Measurements from ENCODE around the gene STRN. TPM values are rescaled to one million over a fixed set of nuclear protein-coding genes. Genes with fewer than 3 reads are reported as not detected.

Gene STRN
- total and polyA plus RNA-seq, 9 of the 15 experiments (the other 6 are each of a cell fraction or from before 2014, with no cell fraction given): 1.3 to 31.2 (median 20.0) TPM

DNA sequence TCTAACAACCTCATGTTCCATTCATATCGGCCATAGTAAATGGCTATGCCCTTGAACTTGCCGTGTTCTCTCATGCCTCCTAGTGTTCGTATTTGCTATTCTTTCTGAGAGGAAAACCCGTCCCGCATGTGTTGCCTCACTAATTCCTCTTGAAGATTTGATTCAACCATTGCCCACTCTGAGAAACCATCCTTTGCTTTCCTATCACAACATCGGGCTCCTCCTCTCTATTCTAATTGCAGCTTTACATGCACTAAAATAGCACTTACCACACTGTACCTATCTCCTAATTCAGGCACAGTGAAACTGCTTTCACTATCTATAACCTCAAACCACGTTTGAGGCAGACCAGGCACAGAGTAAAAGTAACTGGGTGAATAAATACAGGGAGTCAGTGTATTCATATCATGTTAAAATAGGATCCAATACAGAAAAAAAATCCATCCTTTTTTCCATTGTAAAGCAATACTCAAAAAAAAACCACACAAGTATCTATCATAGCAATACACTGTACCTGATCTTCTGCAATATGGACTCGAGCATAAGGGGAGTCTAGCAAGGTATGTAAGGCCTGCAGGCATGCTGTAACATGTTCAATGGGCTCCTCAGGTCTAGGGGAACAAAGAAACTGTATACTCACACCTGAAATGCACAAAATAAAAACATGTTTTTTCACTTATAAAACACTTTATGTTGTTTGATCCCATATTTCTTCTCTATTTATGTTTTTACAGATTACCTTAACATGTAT, 39.0 kb upstream of the STRN start (continued):
- TF ChIP-seq SREBF2 (CRISPR knock-in tag; IDR thresholded peaks at IDR 0.05) (no peak), ZNF707 (CRISPR knock-in tag; conservative IDR thresholded peaks at IDR 0.05) (no peak), TCF3 (CRISPR knock-in tag; IDR thresholded peaks at IDR 0.05) (no peak), TFAM (CRISPR knock-in tag; conservative IDR thresholded peaks at IDR 0.05) (no peak), ZNF263 (CRISPR knock-in tag; IDR thresholded peaks at IDR 0.05; ENCODE audit: borderline replicate concordance) (no peak), TOE1 (IDR thresholded peaks at IDR 0.05; ENCODE audit: borderline replicate concordance) (no peak), TOE1 (CRISPR knock-in tag; IDR thresholded peaks at IDR 0.05; ENCODE audit: borderline replicate concordance, low read depth) (no peak), CC2D1A (IDR thresholded peaks at IDR 0.05) (0 out of 2 replicates have a peak, but pooled peaks have one; percentile 21), PHF8 (IDR thresholded peaks at IDR 0.05; ENCODE audit: borderline replicate concordance, low read length) (no peak), RAD21 (CRISPR knock-in tag; conservative IDR thresholded peaks at IDR 0.05 in 1 of 2, IDR thresholded peaks at IDR 0.05 in 1 of 2) (peak; percentile 76 to 91)
- TF ChIP-seq, protein P1, sequence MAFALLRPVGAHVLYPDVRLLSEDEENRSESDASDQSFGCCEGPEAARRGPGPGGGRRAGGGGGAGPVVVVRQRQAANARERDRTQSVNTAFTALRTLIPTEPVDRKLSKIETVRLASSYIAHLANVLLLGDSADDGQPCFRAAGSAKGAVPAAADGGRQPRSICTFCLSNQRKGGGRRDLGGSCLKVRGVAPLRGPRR (CRISPR knock-in tag; IDR thresholded peaks at IDR 0.05): no peak
- TF ChIP-seq, protein P2, sequence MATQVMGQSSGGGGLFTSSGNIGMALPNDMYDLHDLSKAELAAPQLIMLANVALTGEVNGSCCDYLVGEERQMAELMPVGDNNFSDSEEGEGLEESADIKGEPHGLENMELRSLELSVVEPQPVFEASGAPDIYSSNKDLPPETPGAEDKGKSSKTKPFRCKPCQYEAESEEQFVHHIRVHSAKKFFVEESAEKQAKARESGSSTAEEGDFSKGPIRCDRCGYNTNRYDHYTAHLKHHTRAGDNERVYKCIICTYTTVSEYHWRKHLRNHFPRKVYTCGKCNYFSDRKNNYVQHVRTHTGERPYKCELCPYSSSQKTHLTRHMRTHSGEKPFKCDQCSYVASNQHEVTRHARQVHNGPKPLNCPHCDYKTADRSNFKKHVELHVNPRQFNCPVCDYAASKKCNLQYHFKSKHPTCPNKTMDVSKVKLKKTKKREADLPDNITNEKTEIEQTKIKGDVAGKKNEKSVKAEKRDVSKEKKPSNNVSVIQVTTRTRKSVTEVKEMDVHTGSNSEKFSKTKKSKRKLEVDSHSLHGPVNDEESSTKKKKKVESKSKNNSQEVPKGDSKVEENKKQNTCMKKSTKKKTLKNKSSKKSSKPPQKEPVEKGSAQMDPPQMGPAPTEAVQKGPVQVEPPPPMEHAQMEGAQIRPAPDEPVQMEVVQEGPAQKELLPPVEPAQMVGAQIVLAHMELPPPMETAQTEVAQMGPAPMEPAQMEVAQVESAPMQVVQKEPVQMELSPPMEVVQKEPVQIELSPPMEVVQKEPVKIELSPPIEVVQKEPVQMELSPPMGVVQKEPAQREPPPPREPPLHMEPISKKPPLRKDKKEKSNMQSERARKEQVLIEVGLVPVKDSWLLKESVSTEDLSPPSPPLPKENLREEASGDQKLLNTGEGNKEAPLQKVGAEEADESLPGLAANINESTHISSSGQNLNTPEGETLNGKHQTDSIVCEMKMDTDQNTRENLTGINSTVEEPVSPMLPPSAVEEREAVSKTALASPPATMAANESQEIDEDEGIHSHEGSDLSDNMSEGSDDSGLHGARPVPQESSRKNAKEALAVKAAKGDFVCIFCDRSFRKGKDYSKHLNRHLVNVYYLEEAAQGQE (IDR thresholded peaks at IDR 0.05; ENCODE audit: borderline replicate concordance): peak; percentile 68; the same call in 1 of the 2 replicates
- TF ChIP-seq, protein P2 (CRISPR knock-in tag; IDR thresholded peaks at IDR 0.05; ENCODE audit: low read depth): no peak
- TF ChIP-seq, protein P3, sequence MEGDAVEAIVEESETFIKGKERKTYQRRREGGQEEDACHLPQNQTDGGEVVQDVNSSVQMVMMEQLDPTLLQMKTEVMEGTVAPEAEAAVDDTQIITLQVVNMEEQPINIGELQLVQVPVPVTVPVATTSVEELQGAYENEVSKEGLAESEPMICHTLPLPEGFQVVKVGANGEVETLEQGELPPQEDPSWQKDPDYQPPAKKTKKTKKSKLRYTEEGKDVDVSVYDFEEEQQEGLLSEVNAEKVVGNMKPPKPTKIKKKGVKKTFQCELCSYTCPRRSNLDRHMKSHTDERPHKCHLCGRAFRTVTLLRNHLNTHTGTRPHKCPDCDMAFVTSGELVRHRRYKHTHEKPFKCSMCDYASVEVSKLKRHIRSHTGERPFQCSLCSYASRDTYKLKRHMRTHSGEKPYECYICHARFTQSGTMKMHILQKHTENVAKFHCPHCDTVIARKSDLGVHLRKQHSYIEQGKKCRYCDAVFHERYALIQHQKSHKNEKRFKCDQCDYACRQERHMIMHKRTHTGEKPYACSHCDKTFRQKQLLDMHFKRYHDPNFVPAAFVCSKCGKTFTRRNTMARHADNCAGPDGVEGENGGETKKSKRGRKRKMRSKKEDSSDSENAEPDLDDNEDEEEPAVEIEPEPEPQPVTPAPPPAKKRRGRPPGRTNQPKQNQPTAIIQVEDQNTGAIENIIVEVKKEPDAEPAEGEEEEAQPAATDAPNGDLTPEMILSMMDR (IDR thresholded peaks at IDR 0.05 in 2 of 3, conservative IDR thresholded peaks at IDR 0.05 in 1 of 3; ENCODE audit: insufficient read depth in 2 of 3, low read depth in 1 of 3, low read length in 3 of 3): peak; percentile 70 to 82 (median 74)

Measured in K562 (cell line).